Ishikawa (cell line): ENCODE measurements around the gene SYT8.

ENCODE experiments used
- CEBPB ChIP-seq: IDR thresholded peaks from 2 replicates; pipeline ENCODE4 v1.6.1; 2012
- CREB1 ChIP-seq: IDR thresholded peaks from 2 replicates; pipeline ENCODE4 v1.6.1; 2012; ENCODE audit warnings: low read depth
- EGR1 ChIP-seq: IDR thresholded peaks from 2 replicates; pipeline ENCODE4 v1.6.1; 2012
- EP300 ChIP-seq: IDR thresholded peaks from 2 replicates; pipeline ENCODE4 v1.6.1; 2012; ENCODE audit warnings: borderline replicate concordance
- FOXM1 ChIP-seq: IDR thresholded peaks from 2 replicates; pipeline ENCODE4 v1.6.1; 2012; ENCODE audit warnings: low read depth, borderline replicate concordance
- MAX ChIP-seq: IDR thresholded peaks from 2 replicates; pipeline ENCODE4 v1.6.1; 2012
- NFIC ChIP-seq: IDR thresholded peaks from 2 replicates; pipeline ENCODE4 v1.6.1; 2012
- RAD21 ChIP-seq: IDR thresholded peaks from 2 replicates; pipeline ENCODE4 v1.6.1; 2012; ENCODE audit warnings: low read depth
- REST ChIP-seq: IDR thresholded peaks from 2 replicates; pipeline ENCODE4 v1.6.1; 2012; ENCODE audit warnings: low read depth, mild to moderate bottlenecking
- TAF1 ChIP-seq: IDR thresholded peaks from 2 replicates; pipeline ENCODE4 v1.6.1; 2012; ENCODE audit warnings: low read depth, mild to moderate bottlenecking
- TCF12 ChIP-seq: IDR thresholded peaks from 2 replicates; pipeline ENCODE4 v1.6.1; 2012; ENCODE audit warnings: low read depth
- TEAD4 ChIP-seq: IDR thresholded peaks from 2 replicates; pipeline ENCODE4 v1.6.1; 2012
- USF1 ChIP-seq: IDR thresholded peaks from 2 replicates; pipeline ENCODE4 v1.6.1; 2012
- YY1 ChIP-seq: IDR thresholded peaks from 2 replicates; pipeline ENCODE4 v1.6.1; 2012; ENCODE audit warnings: low read depth
- ZBTB7A ChIP-seq: IDR thresholded peaks from 2 replicates; pipeline ENCODE4 v1.6.1; 2012; ENCODE audit warnings: low read depth

The SYT8 gene

GRCh38 chr11:1863352-1864216 is 28.8 kb downstream of the SYT8 start:
- TF ChIP-seq FOXM1 (no peak), TCF12 (no peak), USF1 (no peak), REST (no peak), EGR1 (no peak), CREB1 (no peak), CEBPB (no peak), MAX (peak; percentile 58), ZBTB7A (peak; percentile 65; the same call in 1 of the 2 replicates), NFIC (peak; percentile 70), EP300 (no peak), YY1 (no peak), TAF1 (no peak), TEAD4 (no peak), RAD21 (no peak)

GRCh38 chr11:1864231-1864630 is 29.4 kb downstream of the SYT8 start:
- TF ChIP-seq EGR1 (no peak), MAX (no peak), RAD21 (no peak), EP300 (no peak), TAF1 (no peak), REST (no peak), TEAD4 (no peak)

GRCh38 chr11:1864831-1865665 is 30.3 kb downstream of the SYT8 start:
- TF ChIP-seq EGR1: no peak
- no peak for TF ChIP-seq TAF1
- no peak for TF ChIP-seq MAX
- no peak for TF ChIP-seq CEBPB
- TF ChIP-seq USF1: no peak
- no peak for TF ChIP-seq TCF12
- no peak for TF ChIP-seq YY1
- TF ChIP-seq CREB1: no peak
- no peak for TF ChIP-seq FOXM1
- TF ChIP-seq NFIC: no peak
- no peak for TF ChIP-seq ZBTB7A
- no peak for TF ChIP-seq RAD21
- no peak for TF ChIP-seq EP300
- no peak for TF ChIP-seq TEAD4
- no peak for TF ChIP-seq REST
